ELR (cell line): ENCODE data around the gene CASP10.
A peak's percentile ranks its signal among the peaks of the same experiment; 100 is the strongest.
"Not testable (repeated sequence)": the region's sequence is repeated elsewhere in the genome, so short reads cannot be mapped to it uniquely, and the experiment has no call there.

Source experiments
- DNase-seq: peaks from one replicate; pipeline ENCODE4 v3.0.0-alpha.2; 2015; ENCODE audit warnings: low read depth

CASP10 gene

GRCh38 chr2:201233812-201234662 is 51.1 kb downstream of the CASP10 start:
- no peak for DNase-seq

- peak; percentile 27 for DNase-seq
These were observed 51.8 kb downstream of the CASP10 start for GRCh38 chr2:201234663-201235135.

- peak; percentile 86 for DNase-seq
These were observed 53.2 kb downstream of the CASP10 start for GRCh38 chr2:201235860-201236811.

- DNase-seq, result no peak
These were observed 54.7 kb downstream of the CASP10 start for GRCh38 chr2:201237486-201238123.

GRCh38 chr2:201239167-201239935 is 56.4 kb downstream of the CASP10 start:
- not testable (repeated sequence) for DNase-seq

GRCh38 chr2:201242571-201243277 is 59.8 kb downstream of the CASP10 start:
- DNase-seq, result no peak

- DNase-seq, result no peak
These were observed 61.9 kb downstream of the CASP10 start for GRCh38 chr2:201244829-201245228.

GRCh38 chr2:201246280-201246679 is 63.3 kb downstream of the CASP10 start:
- no peak for DNase-seq

- no peak for DNase-seq
These were observed 65.4 kb downstream of the CASP10 start for GRCh38 chr2:201248288-201248844.

- no peak for DNase-seq
These were observed 66.9 kb downstream of the CASP10 start for GRCh38 chr2:201249889-201250288.

GRCh38 chr2:201250741-201251140 is 67.8 kb downstream of the CASP10 start:
- no peak for DNase-seq

GRCh38 chr2:201254081-201254730 is 71.3 kb downstream of the CASP10 start:
- no peak for DNase-seq

GRCh38 chr2:201255408-201256033 is 72.6 kb downstream of the CASP10 start:
- no peak for DNase-seq

GRCh38 chr2:201256082-201256481 is 73.1 kb downstream of the CASP10 start:
- peak; percentile 31 for DNase-seq

- DNase-seq, result no peak
These were observed 74.5 kb downstream of the CASP10 start for GRCh38 chr2:201257381-201257955.

- DNase-seq, result peak; percentile 87
These were observed 75.2 kb downstream of the CASP10 start for GRCh38 chr2:201257956-201258665.

GRCh38 chr2:201258666-201259615 is 76.0 kb downstream of the CASP10 start:
- peak; percentile 24 for DNase-seq
